Activated effector memory CD4-positive, alpha-beta T cell treated with Interleukin-2 at 50 U/mL for 16 hours (primary cell): Measurements from ENCODE around the gene ISL2.

Source experiments
- DNase-seq: peaks from one replicate; pipeline ENCODE4 v3.0.0-alpha.2; 2020

ISL2 gene

DNA sequence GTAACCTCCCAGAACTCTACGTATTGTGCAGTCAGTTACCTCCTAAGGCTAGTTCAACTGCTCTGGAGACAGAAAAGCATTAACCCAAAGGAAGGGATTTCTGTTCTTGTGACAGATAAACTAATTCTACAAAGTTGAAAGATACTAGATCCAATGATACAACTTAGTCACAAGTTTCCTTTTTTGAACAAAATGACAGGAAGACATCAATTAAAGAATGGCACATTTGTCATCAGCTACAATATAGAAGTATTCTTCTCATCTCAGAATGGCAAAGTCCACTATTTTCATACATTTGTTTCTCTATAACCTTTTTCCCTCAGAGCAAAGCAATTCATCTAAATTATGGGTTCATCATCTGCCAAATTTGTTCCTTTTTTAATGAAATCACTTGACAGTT is 43.7 kb downstream of the ISL2 start:
- DNase-seq = no peak

GRCh38 chr15:76381366-76381765 is 44.8 kb downstream of the ISL2 start:
- DNase-seq = no peak

GRCh38 chr15:76382987-76383728 is 46.6 kb downstream of the ISL2 start:
- DNase-seq = no peak

GRCh38 chr15:76384409-76384808 is 47.8 kb downstream of the ISL2 start:
- no peak for DNase-seq

- DNase-seq = no peak
Measured at GRCh38 chr15:76386178-76386577, 49.6 kb downstream of the ISL2 start.

- no peak for DNase-seq
Measured at GRCh38 chr15:76386926-76387325, 50.4 kb downstream of the ISL2 start.

GRCh38 chr15:76390571-76390970 is 54.0 kb downstream of the ISL2 start:
- no peak for DNase-seq

- DNase-seq = no peak
Measured at GRCh38 chr15:76391309-76391708, 54.7 kb downstream of the ISL2 start.

- DNase-seq = no peak
Measured at GRCh38 chr15:76391847-76392246, 55.3 kb downstream of the ISL2 start.
